ENCODE data around the gene ADAM12. TPM values are rescaled to one million over a fixed set of nuclear protein-coding genes. Genes with fewer than 3 reads are reported as not detected.

The ADAM12 gene
- total RNA-seq, 1 donor from 2014 or later = not detected

DNA sequence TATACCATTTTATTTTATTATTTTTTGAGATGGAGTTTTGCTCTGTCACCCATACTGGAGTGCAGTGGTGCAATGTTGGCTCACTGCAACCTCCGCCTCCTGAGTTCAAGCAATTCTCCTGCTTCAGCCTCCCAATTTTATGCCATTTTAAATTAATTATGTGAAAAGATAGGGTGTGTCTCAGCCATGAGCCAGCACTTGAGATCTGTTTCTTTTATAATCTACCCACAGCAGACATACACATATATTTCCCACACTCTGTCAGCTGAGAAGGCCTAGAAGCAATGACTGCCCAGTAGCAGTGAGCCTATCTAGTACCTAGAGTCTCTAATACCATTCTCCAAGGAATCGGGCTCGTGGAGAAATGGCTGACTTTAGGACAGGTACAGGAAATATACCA is 70.5 kb downstream of the ADAM12 start:
- ATAC-seq = no peak

DNA sequence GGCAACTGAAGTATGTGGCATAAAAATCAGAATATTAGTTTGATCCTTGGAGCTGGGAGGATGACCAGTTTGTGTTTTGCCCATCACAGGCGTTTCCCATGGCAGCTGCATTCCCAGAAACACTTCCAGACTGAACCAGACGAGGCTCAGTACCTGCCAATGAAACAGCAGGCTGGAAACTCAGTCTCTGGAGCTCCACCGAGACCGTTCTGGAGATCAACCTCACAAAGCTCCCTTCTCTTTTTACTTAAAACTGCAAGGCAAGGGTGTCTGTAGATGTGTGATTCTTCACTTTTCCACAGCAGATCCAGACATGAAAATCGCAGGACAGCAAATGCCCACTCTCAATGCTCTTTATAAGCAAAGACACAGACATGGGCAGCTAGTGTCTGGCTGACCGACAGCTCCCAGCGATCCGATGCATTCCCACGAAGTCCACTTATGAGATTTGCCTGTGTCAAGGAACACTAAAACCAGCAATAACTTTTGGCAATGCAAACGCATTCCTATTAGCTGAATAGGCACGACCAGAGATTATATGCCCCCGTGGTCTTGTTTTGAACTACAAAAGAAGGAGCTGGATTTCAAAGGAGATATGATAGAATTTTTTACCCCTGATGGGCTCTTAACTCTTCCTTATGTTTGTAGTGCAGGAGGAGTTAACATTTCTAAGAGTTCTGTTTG is 72.6 kb downstream of the ADAM12 start:
- ATAC-seq = no peak
- no peak for DNase-seq (ENCODE audit: low spot score)

More for the DNA sequence above, 70.5 kb downstream of the ADAM12 start:
- no peak for DNase-seq (ENCODE audit: low spot score)

DNA sequence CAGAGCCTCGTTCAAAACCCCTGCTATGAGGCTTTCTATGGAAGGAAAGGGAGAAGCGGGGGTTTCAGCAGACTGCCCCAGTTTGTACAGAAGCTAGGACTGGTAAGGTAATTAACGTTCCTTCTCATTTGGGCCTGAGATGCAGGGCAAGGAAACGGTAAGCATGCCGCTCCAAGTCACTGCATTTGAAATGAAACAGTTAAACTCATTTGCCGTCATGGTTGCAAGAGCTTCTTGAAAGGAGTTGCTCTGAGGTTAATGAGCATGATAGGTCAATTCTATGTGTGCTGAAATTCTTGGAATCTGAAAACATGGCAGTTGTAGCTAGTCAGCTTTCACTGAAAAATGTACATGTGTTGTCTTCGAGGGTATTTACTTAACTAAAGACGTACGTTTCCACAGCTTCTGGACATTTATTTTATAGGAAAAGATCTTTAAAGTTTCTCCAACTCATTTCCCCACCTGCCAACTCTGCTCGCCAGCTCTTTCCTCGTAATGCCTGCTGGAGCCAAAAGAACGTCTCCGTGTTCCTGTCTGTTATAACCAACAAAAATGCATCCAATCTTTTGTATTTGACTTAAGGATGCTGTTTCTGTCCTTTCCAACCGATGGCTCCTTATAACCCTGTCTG is 73.3 kb downstream of the ADAM12 start:
- DNase-seq (ENCODE audit: low spot score) (no peak), ATAC-seq (no peak)

DNA sequence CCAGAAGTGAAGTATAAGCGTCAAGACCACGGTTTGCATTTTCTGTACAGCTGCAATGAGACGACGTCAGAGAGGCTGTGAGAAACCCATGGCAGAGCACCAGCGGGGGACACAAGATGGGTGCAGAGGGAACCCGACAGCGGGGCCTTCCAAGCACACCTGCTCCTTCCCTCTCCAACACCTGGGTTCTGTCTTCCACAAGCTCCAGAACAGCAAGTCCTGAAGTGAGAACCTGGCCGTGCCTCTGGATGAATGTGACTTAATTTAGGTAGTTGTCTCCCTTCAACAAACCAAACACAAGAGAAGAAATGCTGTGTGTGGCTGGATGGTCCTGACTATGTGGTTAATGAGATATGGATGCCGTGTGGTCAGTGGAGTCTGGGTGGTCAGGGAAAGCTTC is 76.1 kb downstream of the ADAM12 start:
- ATAC-seq (no peak), DNase-seq (ENCODE audit: low spot score) (no peak)

DNA sequence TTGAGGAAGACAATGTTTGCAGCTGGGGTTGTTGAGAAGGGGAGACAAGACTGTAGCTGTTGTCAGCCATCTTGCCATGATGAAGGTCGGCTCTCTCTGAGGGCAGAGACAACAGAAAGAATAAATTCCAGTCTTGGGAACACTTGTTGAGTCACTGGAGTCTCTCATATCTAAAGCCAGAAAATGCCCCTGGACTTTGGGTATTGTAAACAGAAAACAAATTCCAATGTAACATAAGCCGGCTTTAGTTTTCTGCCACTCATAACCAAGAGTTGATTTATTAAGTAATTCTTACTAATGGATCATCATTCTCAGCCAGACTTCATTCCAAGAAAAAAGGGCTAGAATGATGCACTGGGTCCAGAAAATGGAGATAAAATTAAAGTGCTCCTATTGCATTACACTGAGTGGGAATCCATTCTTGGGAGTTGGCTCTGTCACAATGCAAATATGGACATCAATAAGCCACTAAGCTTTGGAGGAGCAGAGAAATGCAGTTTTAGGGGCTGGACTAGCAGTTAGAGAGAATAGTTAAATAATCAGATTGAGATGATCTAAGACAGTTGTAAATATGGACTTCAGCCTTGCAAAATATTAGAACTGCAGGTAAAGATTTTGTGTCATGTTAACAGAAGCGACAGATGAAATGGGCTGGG is 78.9 kb downstream of the ADAM12 start:
- ATAC-seq (no peak), DNase-seq (ENCODE audit: low spot score) (no peak)

DNA sequence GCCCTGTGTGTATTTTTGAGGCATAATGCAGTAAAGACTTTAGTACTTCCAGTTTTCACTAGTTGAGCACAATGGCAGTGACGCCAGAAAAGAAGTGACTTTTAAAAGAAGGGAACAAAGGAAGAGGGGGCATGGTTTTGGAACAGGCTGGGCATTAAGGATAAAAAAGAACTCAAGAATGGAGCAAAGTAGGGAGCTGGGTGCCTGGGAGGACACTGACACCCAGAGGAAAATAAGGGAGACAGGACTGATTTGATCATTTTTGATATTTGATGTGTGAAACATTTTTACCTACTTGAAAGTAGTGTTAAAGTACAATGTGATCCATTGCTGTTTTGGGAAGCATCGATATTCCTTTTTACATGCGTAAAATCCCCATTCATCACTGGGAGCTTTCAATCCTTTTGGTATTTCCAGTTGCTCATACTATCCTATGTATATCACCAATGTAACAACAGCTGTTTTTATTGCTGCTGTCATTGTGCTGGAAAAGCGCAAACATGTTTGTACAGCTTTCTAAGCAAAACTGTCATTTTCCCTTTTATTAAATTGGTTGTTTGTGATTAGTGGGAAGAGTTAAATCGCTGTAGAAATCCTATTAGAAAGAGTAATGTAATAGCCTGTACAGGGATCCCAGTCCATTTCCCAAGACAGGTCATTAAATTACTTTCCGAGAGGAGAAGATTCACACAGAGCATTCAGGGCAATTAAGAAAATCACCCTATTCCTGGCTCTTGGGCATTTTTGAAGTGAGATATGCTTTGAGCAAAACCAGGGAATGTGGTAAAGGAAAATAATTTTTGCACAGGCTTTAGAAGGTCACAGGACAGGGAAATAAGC is 85.2 kb downstream of the ADAM12 start:
- ATAC-seq (no peak), DNase-seq (ENCODE audit: low spot score) (no peak)

DNA sequence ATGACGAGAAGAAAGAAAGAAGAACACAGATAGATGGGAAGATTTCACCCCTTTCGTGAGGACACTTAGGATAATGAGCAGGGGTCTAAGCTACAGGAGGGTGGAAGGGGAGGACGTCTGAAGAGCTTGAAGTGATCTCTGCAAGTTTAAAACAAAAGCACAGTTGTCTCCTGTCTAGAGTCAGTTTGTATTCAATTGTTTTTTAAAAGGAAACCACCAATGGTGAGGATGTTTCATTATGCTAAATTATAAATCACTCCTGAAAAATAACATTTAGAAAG is 85.9 kb downstream of the ADAM12 start:
- DNase-seq (ENCODE audit: low spot score) (no peak), ATAC-seq (no peak)

DNA sequence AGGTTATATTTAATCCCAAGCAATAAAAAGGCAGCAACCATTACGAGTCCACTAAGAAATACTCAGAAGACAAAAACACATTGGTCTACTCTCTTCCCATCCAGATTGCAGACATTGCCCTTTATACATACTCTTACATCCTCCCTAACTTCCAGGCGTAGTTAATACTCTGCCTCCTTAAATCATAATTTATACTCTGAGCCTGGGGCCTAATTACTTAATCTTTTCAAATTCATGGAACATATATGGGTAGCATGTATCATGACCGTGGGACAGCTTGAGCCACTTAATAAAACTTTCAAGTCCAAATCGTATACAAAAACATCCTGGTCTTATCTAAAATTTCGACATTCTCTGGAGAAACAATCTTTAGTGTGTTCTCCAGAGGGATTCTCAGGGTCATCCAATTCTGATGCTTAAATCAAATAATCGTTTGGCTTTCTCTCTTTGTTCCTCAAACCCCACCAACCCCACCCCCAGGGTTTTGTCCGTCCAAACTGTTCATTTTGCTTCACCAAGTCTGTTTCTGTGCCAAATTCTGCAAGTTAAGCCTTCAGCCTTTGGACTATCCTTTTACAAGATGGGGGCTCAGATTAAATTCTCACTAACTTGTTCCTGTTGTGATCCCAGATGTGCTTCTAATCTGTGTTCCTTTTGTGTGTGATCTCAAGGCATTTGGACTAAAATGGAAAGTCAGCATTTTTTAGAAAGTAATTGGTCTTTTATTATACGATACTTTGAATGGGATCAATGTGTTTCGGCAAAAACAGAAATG is 86.4 kb downstream of the ADAM12 start:
- ATAC-seq = no peak
- DNase-seq (ENCODE audit: low spot score) = no peak

DNA sequence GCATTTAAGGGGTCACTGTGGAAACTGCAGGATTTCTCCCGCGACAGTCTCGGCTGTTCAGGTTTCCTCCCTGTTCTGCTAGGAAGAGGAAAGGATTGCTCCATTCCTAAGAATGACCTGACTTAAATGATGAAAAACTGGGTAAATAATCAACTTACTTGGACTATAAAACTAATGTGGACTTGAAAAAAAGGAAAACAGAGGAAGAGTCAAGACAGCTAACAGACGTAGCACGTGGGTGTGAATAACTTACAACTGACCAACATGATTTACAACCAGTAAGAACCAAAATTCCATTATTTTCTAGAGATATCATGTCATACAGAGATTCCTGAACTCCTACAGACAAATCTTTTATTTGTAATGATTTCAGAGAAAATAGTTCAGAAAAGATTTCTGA is 93.8 kb downstream of the ADAM12 start:
- no peak for ATAC-seq
- no peak for DNase-seq (ENCODE audit: low spot score)

DNA sequence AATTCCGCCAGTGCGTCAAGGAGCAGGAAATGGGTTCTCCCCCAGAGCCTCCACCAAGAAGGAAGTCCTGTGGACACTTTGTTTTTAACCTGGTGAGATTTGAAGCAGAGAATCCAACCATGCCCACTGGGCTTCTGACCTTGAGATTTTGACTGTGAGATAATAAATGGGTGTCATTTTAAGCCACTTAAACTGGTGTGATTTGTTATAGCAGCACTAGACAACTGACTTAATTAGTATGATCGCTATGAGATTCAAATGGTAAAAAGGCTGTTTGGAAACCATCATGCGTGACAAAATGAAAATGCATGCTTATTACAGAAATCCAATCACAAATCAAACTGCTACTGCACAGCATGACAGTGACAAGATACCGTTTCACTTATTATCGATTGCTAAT is 98.0 kb downstream of the ADAM12 start:
- no peak for DNase-seq (ENCODE audit: low spot score)
- ATAC-seq = no peak

DNA sequence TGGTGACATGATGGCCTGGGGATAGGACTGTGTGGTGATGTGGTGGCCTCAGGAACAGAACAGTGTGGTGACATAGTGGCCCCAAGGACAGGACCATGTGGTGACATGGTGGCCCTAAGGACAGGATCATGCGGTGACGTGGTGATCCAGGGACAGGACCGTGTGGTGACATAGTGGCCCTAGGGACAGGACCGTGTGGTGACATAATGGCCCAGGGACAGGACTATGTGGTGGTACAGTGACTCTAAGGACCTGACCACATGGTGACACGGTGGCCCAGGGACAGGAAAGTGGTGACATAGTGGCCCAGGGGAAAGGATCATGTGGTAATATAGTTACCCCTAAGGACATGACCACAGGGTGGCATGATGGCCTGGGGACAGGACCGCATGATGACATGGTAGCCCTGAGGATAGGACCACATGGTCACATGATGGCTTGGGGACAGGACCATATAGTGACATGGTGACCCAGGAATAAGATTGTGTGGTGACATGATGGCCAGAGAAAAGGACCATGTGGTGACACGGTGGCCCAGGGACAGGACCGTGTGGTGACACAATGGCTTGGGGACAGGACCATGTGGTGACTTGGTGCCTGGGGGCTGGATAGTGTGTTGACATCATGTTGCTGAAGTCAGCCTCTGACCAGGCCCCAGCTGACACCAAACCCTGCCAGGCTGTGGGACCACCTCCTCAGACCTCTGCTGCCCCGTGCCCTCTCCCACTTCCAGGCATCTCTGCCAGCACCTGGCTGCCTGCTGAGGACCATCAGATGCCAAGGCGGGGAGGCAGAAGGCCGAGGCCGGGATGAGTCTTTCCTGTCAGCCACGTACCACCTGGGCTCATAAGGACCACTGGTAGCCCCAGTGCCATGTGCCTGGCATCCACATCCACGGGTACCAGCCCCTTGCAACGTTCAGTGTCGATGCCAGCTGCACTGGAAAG is 99.5 kb downstream of the ADAM12 start:
- no peak for DNase-seq (ENCODE audit: low spot score)
- no peak for ATAC-seq

DNA sequence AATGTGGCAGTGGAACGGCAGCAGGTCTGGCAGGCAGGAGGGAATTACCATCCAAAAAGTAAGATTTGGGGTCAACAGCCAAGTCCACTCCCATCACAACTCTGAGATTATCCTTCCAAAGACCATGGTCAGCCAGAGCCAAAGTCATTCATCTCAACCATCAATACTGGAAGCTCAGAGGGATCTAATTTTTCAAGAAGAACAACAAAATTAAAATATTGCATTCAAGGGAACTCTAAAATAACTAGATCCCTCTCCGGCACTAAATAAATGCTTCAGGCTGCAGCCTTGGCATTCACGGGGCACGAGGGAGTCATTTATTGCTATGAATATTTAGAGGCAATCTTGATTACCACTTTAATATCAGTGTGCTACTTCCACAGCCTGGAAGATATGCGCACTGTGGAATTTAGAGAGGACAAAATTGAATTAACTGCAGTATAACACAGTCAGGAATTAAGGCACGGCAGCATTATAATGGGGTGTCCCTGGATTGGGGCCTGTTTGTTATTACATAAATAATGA is 102.0 kb downstream of the ADAM12 start:
- ATAC-seq (no peak), DNase-seq (ENCODE audit: low spot score) (no peak)

DNA sequence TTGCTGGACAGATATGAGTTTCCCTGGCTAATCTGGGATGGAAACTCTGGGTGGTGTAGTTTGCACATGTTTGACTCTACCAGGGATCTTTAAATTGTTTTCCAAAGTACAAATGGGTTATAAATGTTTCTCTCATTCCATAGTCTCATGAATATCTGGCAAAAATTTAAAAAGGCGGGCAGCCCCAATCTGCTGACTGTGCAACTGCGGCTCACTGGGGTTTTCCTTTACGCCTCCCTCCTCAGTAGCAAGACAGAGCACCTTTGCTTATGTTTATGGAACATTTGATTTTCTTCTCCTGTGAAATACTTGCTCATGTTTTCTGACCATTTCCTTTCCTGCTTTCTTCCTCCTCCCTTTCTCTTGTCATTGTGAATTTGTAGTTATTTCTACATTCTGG is 105.0 kb downstream of the ADAM12 start:
- no peak for DNase-seq (ENCODE audit: low spot score)
- no peak for ATAC-seq

DNA sequence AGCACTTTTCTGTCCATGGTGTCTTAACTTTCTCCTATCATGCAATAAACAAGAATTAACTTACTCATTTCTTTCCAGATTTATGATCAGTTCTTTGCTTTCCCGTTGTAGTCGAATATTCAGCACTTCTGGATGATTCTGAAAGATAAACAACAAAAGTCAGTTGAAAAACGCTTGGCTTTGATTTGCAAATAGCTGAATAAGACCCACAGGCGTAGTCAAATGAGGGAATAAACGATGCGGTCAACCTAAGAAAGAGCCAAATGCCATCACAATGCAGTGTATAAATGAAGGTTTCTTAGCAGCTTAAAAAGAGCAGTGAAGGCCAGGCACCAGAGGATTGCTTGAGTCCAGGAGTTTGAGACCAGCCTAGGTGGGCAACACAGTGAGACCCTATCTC is 109.4 kb downstream of the ADAM12 start:
- ATAC-seq = no peak
- no peak for DNase-seq (ENCODE audit: low spot score)

DNA sequence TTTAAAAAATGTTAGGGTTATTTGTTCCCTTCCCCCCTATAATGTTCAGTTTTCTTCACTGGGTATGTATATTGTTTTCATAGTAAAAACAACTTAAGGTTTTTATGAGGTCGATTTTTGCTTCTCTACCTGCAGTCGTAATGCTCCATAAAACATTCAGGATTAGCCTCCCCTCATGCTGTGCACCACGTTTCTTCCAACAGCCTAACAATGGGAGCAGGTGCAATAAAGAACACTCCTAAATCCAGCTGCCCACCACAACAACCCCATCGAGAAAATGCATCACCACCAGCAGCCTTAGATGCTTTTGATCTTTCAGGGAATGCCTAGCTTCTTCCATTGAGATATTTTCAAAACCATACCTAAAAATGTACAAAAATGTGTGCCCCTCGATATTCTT is 111.1 kb downstream of the ADAM12 start:
- ATAC-seq = no peak
- no peak for DNase-seq (ENCODE audit: low spot score)

DNA sequence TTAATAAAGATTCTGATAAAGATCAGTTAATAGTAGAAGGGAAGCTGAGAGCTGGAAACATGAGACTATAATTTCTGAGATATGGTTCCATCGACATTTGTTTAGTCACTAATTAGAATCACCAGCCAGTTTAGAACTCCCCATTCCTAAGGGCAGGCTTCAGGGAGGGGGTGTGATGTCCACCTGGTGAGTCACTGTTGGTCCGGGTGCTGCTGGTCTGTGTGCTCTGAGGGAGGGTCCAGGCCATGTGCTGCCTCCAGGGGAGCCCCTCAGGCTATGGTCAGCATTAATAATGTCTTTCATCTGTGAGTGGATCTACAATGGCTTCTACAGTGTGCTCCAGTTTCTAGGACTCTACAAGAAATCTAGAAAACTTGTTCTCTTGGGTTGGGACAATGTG is 115.8 kb downstream of the ADAM12 start:
- ATAC-seq = no peak
- no peak for DNase-seq (ENCODE audit: low spot score)

DNA sequence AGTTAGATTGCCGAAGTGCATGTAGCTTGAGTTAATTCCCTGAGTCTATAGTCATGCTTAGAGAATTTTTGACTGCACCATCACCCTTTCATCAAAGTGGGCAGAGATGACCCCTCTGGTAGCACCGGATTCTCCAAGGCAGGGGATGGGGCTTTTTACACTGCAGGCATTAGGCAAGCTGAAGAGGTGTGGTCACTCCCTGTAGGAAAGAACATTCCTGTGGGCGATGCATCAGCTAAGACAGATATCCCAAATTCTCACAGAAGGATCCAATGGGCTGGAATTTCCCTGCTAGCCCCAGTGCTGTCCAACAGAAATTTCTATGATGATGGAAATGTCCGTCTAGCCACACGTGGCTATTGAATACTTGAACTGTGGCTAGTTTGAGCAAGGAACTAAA is 118.2 kb downstream of the ADAM12 start:
- DNase-seq (ENCODE audit: low spot score) = no peak
- no peak for ATAC-seq

DNA sequence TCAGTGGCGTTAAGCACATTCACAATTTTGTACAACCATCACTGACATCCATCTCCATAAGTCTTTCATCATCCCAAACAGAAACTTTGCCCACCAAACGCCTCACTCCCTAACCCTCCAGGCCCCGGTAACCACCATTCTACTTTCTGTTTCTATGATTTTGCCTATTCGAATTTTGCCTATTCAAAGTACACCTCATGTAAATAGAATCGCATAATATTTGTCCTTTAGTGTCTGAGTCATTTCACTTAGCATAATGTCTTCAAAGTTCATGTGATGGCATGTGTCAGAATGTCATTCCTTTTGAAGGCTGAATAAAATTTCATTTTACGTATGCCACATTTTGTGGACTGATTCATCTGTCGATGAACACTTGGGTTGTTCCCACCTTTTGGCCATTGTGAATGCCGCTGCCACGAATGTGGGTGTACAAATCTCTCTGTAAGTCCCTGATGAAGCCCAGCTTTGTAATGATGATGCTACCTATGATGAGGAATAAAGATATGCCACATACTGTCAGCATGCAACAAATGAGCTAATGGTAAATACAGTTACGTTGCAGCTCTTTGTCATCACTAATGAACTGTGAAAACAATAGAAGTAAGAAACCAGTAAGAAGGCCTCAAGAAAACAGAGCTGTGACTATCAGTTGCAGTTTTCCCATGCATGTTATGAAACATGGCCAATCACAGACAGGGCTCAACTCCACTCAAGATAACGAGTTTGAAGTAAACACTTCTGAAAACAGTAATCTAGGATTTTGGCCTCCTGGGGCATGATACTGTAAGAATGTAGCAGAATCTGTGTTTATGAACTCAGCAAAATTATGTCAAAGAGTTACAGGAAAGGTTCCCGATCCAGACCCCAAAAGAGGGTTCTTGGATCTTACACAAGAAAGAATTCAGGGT is 120.0 kb downstream of the ADAM12 start:
- DNase-seq (ENCODE audit: low spot score) (no peak), ATAC-seq (no peak)
